Islet of Langerhans (tissue), 1 donor: ENCODE measurements around the gene ZNF536.

Experiments used
- FAIRE-seq: peaks from one replicate; lab custom pipeline; 2011; peaks lifted over from hg19 to GRCh38; lab: Jason Lieb, UNC

The ZNF536 gene

DNA sequence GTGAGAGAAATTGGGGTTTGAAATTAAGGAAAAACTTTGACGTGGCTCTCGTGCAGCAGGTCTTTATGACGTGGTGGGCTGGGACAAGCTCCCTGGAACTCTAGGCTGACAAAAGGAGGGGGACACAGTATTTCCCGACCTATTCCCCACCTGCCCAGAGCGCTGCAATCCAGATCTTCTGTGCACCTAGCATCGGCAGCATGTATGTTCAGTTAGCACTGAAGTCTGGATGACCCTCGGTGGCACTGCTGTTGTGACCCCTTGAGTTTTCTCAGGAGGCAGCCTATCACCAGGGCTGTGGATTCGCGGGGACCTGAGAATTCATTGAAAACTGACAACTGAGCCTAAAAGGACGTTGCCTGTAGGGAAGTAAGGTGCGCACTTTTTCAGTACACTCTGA lies 9.1 kb upstream of the ZNF536 start:
- no peak for FAIRE-seq

DNA sequence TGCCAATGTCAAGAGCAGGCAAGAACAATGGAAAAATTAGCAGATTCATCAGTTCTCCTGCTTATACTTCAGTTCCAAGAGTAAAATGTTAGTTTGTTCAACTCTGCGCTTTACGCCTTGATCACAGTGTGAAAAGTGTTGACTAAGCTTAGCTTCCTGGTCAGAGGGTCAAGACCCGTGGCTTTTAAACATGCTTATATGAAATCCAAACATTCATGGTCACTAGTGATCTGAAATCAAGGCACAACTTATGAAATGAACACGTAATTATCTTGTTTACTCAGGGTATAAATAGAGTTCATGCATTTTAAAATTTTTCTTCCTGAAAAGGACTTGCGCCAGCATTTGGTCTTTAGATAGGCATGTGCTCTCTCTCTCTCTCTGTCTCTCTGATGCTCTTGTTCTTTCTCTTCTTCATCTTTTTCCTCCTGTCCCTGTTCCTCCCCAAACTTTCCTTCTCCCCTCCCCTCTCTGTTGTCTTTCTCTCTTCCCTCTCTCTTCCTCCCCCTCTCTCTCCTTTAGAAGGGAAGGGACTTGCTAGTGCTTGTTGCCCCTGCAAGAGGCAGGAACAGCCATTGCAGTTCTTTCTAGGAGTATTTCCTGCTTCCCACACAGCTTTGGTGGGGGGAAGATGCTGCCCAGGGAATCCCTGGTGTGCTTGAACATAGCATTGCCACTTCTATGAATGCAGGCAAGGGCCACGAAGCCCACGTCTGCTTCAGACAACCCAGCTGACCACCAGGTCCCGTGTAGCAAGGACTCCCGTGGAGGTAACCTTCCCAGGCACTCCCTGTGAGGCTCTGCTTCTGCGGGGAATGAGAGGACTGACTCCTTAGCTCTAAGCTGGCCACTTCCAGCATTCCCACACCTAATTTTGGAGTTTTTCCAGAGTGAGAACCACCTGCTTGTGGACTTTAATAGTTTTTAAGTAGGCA lies 7.1 kb upstream of the ZNF536 start:
- no peak for FAIRE-seq

DNA sequence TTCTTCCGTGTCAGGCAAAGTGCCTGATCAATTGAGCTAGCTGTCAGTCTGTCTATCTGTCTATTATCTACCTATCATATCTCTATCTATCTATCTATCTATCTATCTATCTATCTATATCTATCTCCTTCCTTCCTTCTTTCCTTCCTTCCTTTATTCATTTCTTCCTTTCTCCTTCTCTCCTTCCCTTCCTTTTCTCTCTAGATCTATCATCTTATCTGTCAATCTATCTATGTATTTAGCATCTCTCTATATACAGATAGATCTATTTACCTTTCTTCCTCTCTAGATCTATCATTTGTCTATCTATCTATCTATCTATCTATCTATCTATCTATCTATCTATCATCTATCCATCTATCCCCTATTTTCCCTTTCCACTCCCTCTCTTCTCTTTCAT lies 5.9 kb upstream of the ZNF536 start:
- no peak for FAIRE-seq

DNA sequence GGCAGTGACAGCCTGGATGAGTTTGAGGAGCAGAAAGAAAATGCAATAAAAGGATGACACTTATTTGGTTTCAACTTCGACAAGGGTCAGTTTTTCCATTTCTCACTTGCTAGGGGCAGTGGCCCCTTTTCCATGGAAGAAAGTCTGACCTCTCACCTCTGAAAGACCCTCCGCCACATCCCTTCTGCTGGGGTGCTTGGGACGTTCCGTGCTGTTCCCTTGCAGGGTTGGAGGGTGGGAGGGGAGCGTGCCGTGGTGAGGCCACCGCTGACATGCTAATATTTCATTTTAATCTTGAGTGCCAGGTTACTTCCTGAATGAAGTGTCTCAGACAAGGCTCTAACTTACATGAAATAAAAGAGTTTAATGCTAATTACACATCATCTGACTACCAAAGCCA lies 5.2 kb upstream of the ZNF536 start:
- FAIRE-seq = no peak

DNA sequence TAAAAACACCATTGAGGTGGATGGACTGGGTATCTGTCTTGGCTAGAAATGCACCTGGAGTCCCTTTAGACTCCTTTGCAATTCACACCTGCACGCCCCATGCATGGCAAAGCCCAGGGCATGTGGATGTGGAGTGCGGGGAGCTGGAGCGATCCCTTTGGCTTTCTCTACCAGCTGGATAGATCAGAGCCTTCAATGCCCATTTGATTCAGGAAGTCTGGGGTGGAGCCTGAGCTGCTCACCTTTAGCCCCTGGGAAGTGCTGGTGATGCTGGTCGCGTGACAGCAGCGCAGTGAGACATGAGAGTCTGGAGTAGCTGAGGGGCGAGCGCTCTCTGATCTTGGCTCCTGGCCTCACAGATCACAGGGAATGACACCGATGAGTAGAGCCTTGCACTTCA lies 4.8 kb upstream of the ZNF536 start:
- FAIRE-seq = no peak

DNA sequence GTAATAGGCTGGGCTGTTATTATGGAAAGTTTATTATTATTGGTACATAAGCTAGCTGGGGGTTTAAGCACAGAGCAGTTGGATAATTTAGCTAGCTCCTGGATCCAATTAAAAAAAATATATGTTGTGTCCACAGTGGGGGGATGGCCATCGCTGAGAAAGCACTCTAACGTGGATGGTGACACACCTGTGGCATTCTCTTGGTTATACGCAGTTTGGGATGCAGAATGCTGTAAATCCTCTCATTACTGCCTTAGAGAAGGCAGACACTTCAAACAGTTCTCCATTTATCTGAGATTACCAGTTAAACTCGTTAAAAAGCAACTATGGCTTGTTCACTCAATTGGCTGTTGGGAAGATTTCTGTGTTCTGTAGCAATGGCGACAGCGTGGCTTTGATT lies 2.4 kb upstream of the ZNF536 start:
- FAIRE-seq = no peak

DNA sequence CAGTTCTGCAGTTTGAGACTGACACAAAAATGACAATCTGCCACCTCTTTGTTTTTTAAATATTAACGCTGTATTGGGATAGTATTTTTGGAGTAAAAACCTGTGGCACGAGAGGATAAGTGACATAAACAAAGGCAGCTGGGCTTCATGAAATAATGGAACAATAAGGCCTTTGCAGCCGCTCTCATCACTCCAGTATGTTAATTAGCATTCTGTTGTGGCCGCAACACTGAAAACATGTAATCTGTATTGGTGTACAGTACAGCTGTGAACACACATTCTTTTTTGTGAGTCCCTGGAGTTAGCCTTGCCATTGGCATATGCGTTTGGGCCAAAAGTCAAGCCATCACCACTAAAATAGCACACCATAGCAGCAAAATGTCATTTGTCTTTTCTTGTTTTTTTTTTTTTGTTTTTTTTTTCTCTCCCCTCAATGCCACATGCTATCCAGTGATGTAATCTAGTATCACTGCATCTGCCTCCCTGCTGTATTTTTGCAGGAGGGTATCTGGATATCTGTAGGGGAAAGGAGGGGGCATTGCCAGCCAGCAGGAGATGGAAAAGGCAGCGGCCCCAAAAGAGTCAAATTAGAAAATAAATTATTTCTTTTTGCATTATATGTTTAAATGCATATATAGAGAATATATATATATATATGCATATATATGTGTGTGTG lies 885 bp upstream of the ZNF536 start:
- no peak for FAIRE-seq

DNA sequence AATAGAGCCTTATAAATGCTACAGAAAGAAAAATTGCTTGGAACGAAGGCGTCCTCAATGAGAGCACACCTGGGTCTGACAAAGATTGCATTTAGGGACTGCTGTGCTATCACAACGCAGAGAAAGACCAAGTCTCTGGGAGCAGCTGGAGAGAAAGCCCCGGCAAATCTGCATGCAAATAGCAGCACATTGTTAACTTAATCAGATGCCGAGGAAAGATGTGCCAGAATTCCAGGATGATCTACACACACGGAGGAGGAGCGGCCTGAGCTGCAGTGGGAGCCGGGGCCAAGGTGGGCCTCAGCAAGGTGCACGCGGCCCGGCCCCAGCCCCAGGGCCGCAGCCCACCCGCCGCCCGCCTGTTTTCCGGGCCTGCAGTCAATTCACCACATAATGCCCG lies 1.4 kb downstream of the ZNF536 start:
- no peak for FAIRE-seq

DNA sequence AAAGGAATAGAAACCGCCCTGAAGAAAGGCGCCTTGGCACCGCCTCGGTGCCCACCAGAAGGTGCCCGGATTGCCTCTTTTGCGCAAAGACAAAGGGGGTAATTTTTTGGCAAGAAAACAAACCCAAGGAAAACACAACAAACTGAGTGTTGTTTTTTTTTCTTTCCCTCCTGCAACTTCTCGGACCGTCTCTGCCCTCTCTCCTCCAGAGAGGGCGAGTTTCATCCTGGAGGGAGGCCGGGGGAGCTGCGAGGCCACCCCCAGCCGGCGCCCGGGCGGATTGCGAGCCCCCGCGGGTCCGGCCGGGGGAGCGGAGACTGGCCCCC lies 2.3 kb downstream of the ZNF536 start:
- FAIRE-seq = no peak

DNA sequence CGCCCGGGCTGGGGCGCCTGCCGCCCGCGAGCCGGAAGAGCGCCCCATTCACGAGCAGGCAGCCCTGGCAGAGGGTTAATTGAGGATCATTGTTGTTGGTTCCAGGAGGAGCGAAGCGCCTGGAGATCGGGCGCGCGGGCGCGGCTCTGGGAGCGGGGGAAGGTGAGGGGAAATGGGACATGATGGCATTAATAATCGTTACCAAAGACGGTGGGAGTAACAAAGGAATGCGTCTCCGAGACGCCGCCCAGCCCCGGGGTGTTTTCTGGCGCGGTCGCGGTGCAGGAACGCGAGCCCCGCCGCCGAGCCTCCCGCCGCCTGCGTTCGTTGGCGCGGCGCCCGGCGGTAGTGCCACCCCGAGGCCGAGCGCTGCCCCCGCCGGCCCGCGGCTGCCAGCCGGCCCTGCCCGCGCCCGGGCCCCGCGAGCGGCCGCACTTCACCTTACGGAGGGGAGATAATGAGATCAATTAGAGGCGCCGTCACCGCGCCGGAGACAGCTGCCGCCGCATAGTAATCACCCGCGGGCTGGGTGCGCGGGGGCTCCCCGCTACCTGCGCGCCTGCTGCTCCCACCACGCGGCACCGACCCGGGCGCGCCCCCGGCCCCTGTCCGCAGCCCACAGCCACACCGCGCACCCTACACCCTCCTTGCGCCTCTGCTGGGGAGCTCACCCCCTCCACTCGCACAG lies 2.8 kb downstream of the ZNF536 start:
- no peak for FAIRE-seq

DNA sequence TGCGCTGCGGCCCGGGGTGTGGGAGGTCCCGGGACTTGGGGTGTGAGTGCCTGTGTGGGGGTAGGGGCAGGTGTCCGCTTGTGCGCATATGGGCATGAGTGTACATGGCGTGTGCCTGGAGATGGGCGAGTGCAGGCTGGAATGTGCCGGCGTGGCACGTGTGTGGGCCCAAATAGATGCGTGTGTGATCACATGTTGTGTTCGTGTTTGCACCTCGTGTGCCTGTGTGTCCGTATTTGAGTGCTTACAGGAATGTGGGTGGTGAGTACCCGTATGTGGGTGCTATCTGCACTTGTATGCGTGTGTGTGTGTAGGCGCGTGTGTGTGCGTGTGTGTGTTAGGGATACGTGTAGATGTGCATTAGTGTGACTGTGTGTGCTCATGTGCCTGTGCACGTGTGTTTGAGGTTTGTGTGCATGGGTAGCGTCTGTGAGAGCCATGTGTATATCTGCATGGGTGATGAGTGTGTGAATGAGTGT lies 3.4 kb downstream of the ZNF536 start:
- FAIRE-seq = no peak

DNA sequence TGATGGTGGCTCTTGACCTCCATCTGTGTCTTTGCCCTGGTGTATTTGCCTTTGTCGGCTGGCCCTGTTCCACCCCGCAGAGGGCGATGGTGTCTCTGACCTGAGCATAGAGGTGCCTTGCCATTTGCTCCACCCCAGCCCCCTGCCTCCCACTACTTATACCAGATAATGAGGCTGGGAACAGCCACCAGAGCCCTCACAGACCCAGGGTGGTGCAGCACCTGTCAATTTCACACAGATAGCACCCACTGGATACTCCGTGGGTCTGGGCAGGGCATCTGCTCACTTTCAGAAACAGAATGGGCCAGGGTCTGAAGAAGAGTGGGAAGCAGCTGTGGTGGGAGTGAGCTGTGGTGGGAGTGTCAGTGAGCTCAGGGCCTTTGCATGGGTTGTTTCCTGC lies 4.1 kb downstream of the ZNF536 start:
- no peak for FAIRE-seq

DNA sequence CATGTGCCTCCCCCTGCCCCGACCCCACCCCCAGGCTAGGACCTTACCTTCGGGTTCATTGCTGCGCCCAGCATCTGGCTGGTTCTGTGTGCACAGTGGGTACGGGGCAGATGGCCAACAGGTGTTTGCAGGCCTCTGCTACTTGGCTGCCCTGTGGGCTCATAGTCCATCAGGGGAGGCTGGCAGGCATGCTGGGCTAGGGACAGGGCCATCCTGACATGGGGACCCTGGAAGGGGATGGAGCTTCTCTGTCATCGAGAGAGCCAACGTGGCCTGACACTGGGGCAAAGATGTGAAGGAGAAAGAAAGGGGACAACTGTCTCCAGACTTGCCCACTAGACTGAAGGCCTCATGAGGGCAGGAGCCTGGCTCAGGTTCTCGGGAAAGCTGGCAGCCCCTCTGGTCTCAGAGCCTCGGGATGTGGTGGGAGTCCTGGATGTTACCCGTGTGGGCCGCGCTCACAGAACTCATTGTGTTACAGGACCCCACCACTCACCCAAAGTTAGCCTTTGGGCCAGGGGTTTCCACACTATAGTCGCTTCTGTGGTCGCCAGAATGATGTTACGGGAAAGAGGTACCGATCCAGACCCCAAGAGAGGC lies 4.7 kb downstream of the ZNF536 start:
- FAIRE-seq = no peak

DNA sequence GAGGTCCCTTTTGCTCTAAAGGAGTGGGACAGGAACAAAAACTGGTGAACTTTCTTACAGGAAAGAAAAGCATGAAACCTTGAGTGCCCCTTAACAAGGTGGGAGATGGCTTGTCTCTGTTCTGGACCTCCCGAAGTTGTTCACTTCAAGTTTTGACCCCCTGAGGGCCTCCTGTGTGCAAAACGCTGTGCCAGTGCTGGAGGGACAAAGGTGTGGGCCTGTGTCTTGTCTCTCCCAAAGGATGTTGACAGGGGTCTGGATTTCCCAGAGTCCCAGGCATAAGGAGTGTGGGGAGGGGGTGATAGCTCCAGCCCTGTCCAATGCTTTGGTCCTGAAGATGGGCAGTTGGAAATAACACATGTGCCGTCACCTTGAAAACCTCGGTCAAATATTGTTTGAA lies 6.5 kb downstream of the ZNF536 start:
- no peak for FAIRE-seq

DNA sequence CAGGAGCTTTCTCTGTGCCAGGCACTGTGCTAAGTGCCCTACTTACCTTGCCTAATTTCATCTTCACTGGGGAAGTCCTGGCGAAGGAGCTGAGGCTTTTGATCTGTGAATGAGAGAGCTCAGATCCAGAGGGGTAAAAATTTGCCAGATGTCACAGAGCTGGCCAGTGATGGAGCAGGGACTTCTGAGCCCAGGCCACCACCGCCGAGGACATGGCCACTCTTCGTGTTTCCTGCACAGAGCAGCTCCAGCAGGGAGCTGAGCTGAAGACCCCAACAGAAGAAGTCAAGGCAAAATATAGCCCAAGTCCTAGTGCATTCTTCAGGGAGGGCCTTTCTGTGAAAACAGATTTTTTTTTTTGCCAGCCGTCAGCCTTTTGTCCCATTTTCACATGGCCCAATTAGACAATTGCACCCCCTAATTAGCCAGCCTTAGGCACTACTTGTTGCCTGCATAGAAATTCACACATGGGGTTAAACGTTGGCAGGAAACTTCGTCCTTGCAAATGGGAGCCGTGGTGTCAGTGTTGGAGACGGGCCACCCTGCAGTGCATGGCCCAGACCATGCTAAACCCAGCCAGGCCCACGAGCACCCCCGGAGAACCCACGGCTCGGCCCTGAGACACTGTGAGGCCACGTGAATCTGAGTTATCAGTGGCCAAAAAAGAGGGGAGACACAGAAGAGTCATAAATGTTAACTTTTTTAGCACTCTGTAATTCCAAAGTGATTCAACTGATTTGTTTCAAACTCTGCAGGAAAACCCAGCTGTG lies 7.8 kb downstream of the ZNF536 start:
- FAIRE-seq = no peak

DNA sequence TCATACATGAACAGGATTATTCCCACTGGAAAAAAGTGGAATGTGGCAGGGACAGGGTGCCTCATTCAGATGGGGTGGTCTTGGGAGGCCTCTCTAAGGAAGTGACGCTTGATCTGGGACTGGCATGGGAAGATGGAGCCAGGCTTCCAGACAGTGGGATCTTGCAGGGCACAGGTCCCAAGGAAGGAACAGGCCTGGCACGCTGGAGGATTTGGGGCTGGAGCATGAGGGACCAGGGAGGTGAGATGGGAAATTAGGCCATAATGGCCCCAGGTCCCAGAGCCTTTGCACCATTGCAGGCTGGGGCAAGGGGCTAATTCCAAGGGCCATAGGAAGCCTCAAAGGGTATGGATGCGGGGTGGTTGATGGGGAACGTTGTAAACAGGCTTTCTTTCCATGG lies 9.2 kb downstream of the ZNF536 start:
- FAIRE-seq = no peak

DNA sequence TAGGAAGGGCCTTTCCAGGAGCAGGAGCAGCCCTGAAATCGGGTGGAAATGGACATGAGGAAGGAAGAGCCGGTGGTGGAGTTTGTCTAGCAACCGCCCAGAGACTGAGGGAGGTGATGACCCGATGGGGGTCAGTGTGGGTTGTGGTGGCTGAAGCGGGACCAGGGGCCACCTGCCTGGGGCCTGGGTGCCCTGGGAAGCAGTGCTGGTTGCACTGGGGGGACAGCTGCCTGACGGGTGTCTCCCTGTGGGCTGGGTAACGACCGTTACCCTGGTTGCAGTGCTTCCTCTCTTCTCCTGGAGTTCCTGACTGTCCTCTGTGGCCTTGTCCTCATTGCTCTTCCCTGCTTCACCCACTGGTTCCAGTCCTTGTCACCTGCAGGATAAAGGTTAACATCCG lies 13.0 kb downstream of the ZNF536 start:
- no peak for FAIRE-seq

DNA sequence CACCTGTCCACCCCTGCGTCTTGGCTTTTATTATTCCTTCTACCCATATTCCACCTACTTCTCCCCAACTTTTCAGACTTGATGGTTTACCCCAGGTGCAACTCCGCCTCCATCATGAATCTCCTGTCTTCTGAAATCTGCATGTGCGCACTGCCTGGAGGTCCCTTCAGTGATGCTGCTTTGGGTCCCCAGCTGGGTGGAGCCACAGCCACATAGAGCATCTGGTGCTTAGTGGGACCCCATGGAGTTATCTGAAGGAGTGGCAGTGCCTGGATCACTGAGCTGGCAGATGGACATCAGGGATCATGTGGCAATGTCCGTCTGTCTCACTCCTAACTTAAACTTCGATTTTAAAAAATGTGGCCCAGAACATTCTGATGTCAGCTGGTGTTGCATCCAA lies 13.5 kb downstream of the ZNF536 start:
- no peak for FAIRE-seq

DNA sequence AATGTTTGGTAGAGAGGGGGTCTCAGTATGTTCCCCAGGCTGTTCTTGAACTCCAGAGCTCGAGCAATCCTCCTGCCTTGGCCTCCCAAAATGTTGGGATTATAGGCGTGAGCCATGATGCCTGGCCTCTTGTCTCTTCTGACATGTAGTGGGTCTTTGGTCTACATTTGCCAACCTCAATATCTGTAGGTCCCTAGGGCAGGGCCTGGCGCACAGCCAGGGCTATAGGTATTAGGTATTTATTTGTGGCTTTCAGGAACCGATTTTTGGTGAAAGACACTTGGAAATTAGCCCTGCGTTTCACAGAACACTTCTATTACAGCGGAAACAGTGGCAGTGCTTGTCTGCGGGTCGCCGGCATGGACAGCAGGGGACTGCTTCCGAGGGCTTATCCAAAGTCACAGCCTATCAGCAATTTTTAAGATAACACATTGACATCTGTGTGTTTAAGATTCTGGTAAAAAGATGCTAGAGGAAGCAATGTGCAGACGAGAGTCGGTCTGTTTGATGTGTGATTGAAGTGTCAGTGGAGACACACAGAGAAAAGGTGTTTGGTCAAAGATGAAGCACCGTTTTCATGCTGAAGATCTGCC lies 14.5 kb downstream of the ZNF536 start:
- no peak for FAIRE-seq

DNA sequence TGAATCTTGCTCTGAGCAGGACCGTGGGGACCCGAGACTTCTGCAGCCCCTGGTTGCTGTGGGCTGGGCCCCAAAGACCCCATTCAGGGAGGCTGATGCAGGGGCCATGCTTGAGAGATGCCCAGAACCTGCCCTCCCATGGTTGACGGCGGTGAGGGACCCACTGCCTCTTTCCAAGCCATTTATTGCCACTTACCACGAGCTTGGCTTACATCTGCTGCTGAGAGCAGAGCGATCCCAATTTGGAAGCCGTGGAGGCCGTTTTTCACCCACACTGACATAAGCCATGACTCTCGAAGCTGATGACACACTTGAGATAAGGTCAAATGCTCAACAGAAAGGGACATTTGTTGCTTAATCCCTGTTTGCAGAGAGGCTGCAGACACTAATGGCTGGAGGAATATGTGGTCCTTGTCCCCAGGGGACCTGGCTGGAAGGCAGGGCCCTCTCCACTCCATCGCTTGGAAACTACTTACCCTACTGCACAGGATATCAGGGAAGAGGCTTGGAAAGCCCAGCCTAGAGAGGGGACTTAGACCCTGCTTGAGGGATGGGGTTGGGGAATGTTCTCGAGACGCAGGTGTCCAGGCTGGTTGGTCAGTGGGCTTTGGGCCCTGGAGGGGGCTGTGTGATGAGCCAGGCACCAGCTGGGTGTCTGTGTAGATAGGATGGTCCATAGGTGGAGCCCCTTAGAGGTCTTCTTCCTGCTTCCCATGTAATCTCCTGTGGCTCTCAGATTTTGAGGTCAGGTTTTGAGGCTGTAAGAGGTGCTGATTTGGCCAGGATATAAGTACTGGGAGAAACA lies 15.3 kb downstream of the ZNF536 start:
- no peak for FAIRE-seq

DNA sequence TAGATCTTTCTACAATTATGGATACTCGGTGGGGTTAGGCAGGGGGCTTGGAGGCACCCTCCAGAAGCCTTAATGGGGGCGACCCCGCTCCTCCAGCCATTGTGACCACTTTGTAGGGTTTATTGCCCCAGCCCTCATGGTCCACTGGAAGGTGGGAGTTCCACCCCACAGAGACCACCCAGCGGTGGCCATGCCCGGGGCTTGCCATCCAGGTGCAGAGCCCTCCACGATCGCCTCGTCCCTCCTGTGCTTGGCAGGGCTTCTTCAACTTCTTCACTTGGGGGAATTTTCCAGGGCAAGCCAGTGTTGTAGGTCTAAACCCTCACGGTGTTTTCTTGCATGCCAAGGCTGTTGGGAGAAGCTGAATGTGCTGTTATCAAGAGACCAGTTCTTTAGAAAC lies 16.1 kb downstream of the ZNF536 start:
- FAIRE-seq = no peak
